ENCODE measurements around the gene TTC21A. TPM values are rescaled to one million over a fixed set of nuclear protein-coding genes. Genes with fewer than 3 reads are reported as not detected.

The TTC21A gene
- total RNA-seq: 0.91 and 2.1 TPM in 2 replicates

GRCh38 chr3:39107388-39108199 is at the start of gene TTC21A, which contains the start of gene GORASP1:
Gene TTC21A, plus strand, starts transcription at chr3:39107680. Its CDS starts 158 bp downstream, at chr3:39107838.
Gene GORASP1, minus strand, starts transcription at chr3:39107627. Its CDS starts 86 bp downstream, at chr3:39107541.

Other genes with a start within 250 kb of the TTC21A start
- gene SCN11A, start 55.7 kb upstream of the TTC21A start, total RNA-seq: under 0.01 TPM in 2 replicates
- gene WDR48, start 55.7 kb upstream of the TTC21A start, total RNA-seq: 16.9 and 19.9 TPM in 2 replicates
- gene GORASP1, start 53 bp upstream of the TTC21A start, total RNA-seq: 28.8 and 43.6 TPM in 2 replicates
- 10.0 and 33.5 TPM in 2 replicates for gene CSRNP1, start 45.9 kb downstream of the TTC21A start, total RNA-seq
- gene XIRP1, start 84.9 kb downstream of the TTC21A start, total RNA-seq: not detected in 2 replicates
- gene CX3CR1, start 172.4 kb downstream of the TTC21A start, total RNA-seq: 0.08 TPM in 1 of 2 replicates, not detected in the other
- not detected in 2 replicates for gene CCR8, start 222.0 kb downstream of the TTC21A start, total RNA-seq